Suprapubic skin (tissue), 3 donors: ENCODE measurements around the gene HSFX3.

Source experiments
- CTCF ChIP-seq, 2 donors: fragments of 200-600 bp in 1 of 2; fragments of 450-650 bp in 1 of 2; sonication (generic) in 1 of 2; IDR thresholded peaks; one replicate each; pipeline ENCODE4 v1.5.1; 2016 to 2019; ENCODE audit warnings: antibody characterized with exemption in 2 of 2, mild to moderate bottlenecking in 1 of 2, moderate library complexity in 1 of 2
- POLR2AphosphoS5 ChIP-seq, 3 donors: sonication (generic); formaldehyde crosslinking; IDR thresholded peaks; one replicate each; pipeline ENCODE4 v1.6.1; 2017; ENCODE audit warnings: antibody characterized with exemption in 3 of 3

- TF ChIP-seq POLR2AphosphoS5 (IDR thresholded peaks at IDR 0.05) = no peak
- no peak for TF ChIP-seq CTCF (IDR thresholded peaks at IDR 0.05)
These were observed 20.0 kb upstream of the HSFX3 start for GRCh38 chrX:149569770-149570169.
